HG03469 (cell line): ENCODE data around the gene ZP3.
"Not testable (repeated sequence)": the region's sequence is repeated elsewhere in the genome, so short reads cannot be mapped to it uniquely, and the experiment has no call there.

Source experiments
- ATAC-seq: cut with Tn5 transposase; IDR thresholded peaks from one replicate; pipeline ENCODE4 v1.9.1; 2021; ENCODE audit warnings: mild to moderate bottlenecking, moderate library complexity, moderate number of reproducible peaks; ENCODE audit not compliant: unreplicated experiment

The ZP3 gene

GRCh38 chr7:76439120-76439888 is 14.6 kb downstream of the ZP3 start:
- not testable (repeated sequence) for ATAC-seq

GRCh38 chr7:76440404-76440803 is 15.7 kb downstream of the ZP3 start:
- not testable (repeated sequence) for ATAC-seq

- ATAC-seq = peak; percentile 35
Measured at GRCh38 chr7:76441792-76442191, 17.0 kb downstream of the ZP3 start.

DNA sequence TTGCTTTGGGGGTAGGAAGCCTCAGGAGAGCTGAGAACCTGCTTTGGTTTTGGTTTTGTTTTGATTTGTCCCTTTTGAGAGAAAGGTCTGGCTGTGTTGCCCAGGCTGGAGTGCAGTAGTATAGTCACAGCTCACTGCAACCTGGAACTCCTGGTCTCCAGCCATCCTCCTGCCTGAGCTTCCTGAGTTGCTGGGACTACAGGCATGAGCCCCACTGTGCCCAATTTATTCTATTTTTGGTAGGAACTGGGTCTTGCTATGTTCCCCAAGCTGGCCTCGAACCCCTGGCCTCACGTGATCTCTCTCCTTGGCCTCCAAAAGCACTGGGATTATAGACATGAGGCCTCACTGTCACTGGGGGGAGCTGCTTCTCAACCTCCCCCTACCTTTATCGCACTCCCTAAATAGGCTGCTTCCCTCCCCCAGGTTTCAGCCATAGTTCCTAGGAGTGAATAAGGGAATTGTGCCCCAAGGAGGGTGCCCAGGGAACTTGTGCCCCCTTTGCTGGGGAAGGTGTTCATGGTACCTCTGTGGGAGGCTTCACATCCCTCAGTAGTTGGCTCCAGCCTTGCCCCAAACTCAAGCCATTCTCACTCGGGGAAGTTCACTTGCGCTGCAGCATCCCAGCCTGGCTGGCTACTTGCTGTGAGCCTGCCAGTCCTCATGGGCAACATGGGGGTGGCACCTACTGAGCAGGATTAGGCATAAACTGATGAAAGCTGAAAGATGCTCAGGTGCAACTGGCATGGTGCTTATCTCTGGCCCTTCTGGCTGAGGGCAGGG is 18.1 kb downstream of the ZP3 start:
- not testable (repeated sequence) for ATAC-seq

- ATAC-seq = not testable (repeated sequence)
Measured at GRCh38 chr7:76443846-76444245, 19.1 kb downstream of the ZP3 start.

- peak; percentile 64 for ATAC-seq
Measured at GRCh38 chr7:76445577-76446008, 20.8 kb downstream of the ZP3 start.

DNA sequence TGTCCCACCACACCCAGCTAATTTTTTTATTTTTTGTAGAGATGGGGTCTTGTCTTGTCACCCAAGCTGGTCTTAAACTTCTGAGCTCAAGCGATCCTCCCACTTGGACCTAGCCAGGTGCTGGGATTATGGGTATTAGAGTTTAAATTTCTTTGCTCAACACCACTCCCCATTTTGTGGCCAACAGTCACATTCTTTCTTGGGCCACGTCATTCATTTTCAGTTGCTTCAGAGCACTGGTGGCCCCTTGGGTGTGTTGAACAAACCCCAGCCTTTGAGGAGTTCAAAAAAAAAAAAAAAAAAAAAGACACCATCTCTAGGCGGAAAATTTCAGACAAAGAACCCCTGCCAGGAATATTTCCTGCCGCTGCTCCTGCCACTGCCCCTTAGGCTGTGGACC is 32.3 kb downstream of the ZP3 start:
- ATAC-seq = not testable (repeated sequence)

DNA sequence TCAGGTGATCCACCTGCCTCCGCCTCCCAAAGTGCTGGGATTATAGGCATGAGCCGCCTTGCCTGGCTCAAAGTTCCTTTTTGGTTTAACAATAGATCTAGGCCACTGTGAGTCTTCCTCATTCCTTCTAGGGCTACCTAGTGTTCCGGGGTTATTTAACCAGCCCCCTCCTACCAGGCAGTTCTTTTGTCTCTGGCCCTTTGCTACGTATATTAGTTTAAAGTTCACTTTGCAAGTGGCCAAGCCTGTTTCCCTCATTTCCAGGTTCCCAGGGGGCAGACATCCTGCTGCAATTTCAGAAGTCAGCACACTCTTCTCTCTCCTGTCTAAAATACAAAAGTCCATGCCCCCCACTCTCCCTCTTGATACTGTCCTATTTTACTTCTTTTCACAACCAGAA is 33.8 kb downstream of the ZP3 start:
- not testable (repeated sequence) for ATAC-seq

- ATAC-seq = not testable (repeated sequence)
Measured at GRCh38 chr7:76460767-76461166, 36.0 kb downstream of the ZP3 start.

- ATAC-seq = peak; percentile 94
Measured at GRCh38 chr7:76461464-76462101, 36.8 kb downstream of the ZP3 start, which contains the start of gene DTX2. Gene DTX2, plus strand, starts transcription at chr7:76461709. Its CDS starts 18,801 bp downstream, at chr7:76480510.

GRCh38 chr7:76462271-76462882 is 37.6 kb downstream of the ZP3 start:
- ATAC-seq = not testable (repeated sequence)

GRCh38 chr7:76464959-76465358 is 40.2 kb downstream of the ZP3 start:
- not testable (repeated sequence) for ATAC-seq

- not testable (repeated sequence) for ATAC-seq
Measured at GRCh38 chr7:76465950-76466349, 41.2 kb downstream of the ZP3 start.

GRCh38 chr7:76467743-76468404 is 43.1 kb downstream of the ZP3 start:
- not testable (repeated sequence) for ATAC-seq

GRCh38 chr7:76471556-76472221 is 46.9 kb downstream of the ZP3 start:
- not testable (repeated sequence) for ATAC-seq

DNA sequence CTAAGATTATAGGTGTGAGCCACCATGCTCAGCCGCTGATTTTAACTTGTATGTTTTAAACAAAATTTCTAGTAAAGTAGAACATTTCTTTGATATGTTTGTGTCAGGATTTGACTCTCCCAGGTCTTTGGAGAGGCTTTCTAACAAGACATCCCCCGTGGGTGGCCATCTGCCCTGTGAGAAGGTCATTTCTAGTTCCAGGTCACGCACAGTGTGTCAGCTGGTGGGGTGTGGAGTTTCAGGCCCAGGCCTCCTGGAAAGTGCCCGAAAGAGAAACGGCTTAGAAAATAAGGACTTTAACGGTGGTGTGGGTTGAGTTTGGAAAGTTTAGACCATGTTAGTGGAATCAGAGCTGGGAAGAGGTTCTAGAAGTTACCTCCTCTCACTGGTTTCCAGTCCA is 48.3 kb downstream of the ZP3 start:
- not testable (repeated sequence) for ATAC-seq

- ATAC-seq = not testable (repeated sequence)
Measured at GRCh38 chr7:76476280-76476679, 51.5 kb downstream of the ZP3 start.

GRCh38 chr7:76476742-76477474 is 52.2 kb downstream of the ZP3 start:
- ATAC-seq = not testable (repeated sequence)

DNA sequence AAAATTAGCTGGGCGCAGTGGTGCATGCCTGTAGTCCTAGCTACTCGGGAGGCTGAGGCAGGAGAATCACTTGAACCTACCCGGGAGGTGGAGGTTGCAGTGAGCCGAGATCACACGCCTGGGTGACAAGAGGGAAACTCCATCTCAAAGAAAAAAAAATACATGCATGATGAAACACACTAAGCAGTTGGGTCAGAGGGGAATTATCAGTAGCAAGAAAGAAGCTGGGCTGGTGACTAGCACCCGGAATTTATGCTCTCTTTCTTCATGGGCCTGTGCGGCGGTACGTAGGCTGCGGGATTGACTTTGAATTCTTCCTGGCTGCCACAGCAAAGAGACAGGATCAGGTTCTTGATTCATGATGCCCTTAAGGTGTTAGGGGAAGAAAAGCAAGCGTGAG is 54.9 kb downstream of the ZP3 start:
- ATAC-seq = not testable (repeated sequence)
